ENCODE data around the gene SLC22A3. TPM values are rescaled to one million over a fixed set of nuclear protein-coding genes. Genes with fewer than 3 reads are reported as not detected.

SLC22A3 gene
- total and polyA plus RNA-seq, 2 of the 13 experiments (the other 11 are each of a cell fraction or from before 2014, with no cell fraction given): 12.0 to 31.5 TPM

GRCh38 chr6:160348223-160349019 is at the start of gene SLC22A3 (continued):
- TF ChIP-seq CERS6 (CRISPR knock-in tag; IDR thresholded peaks at IDR 0.05): no peak
- TF ChIP-seq THRA (CRISPR knock-in tag; IDR thresholded peaks at IDR 0.05; ENCODE audit: borderline replicate concordance): no peak
- no peak for TF ChIP-seq ZFP1 (CRISPR knock-in tag; IDR thresholded peaks at IDR 0.05)
- no peak for TF ChIP-seq NR2F1 (CRISPR knock-in tag; IDR thresholded peaks at IDR 0.05)
- TF ChIP-seq ATF6 (CRISPR knock-in tag; conservative IDR thresholded peaks at IDR 0.05): no peak
- TF ChIP-seq SMARCE1 (IDR thresholded peaks at IDR 0.05; ENCODE audit: borderline replicate concordance): no peak
- no peak; the same call in 1 of the 2 replicates for TF ChIP-seq TOE1 (CRISPR knock-in tag; IDR thresholded peaks at IDR 0.05)
- peak; percentile 94 for TF ChIP-seq EED (CRISPR knock-in tag; IDR thresholded peaks at IDR 0.05)
- no peak for TF ChIP-seq CSRNP2 (CRISPR knock-in tag; conservative IDR thresholded peaks at IDR 0.05; ENCODE audit: low read depth)
- no peak for TF ChIP-seq ZSCAN25 (CRISPR knock-in tag; IDR thresholded peaks at IDR 0.05)
- TF ChIP-seq SNAPC5 (CRISPR knock-in tag; IDR thresholded peaks at IDR 0.05; ENCODE audit: borderline replicate concordance): no peak
- no peak for TF ChIP-seq DRAP1 (CRISPR knock-in tag; IDR thresholded peaks at IDR 0.05)
- TF ChIP-seq CEBPZ (IDR thresholded peaks at IDR 0.05; ENCODE audit: low read length): no peak
- no peak for TF ChIP-seq RBM22 (optimal IDR thresholded peaks at IDR 0.05; ENCODE audit: low read length)
- TF ChIP-seq TRIM24 (CRISPR knock-in tag; IDR thresholded peaks at IDR 0.05): no peak
- TF ChIP-seq ZNF567 (CRISPR knock-in tag; IDR thresholded peaks at IDR 0.05; ENCODE audit: borderline replicate concordance): no peak
- TF ChIP-seq FOXM1 (CRISPR knock-in tag; IDR thresholded peaks at IDR 0.05): no peak
- 0 out of 2 replicates have a peak, but pooled peaks have one; percentile 24 for TF ChIP-seq MYNN (CRISPR knock-in tag; IDR thresholded peaks at IDR 0.05; ENCODE audit: low read depth)
- TF ChIP-seq SAP130 (CRISPR knock-in tag; IDR thresholded peaks at IDR 0.05; ENCODE audit: low read depth): no peak; the same call in 1 of the 2 replicates

Data from HepG2 (cell line).